LNCAP (cell line): Measurements from ENCODE around the gene ZFP90.

ENCODE experiments used
- TF ChIP-seq, protein P1 (sequence below): fragments of 450-650 bp; IDR thresholded peaks from 2 replicates; pipeline ENCODE4 v1.5.1; 2017; ENCODE audit warnings: mild to moderate bottlenecking

ZFP90 gene

DNA sequence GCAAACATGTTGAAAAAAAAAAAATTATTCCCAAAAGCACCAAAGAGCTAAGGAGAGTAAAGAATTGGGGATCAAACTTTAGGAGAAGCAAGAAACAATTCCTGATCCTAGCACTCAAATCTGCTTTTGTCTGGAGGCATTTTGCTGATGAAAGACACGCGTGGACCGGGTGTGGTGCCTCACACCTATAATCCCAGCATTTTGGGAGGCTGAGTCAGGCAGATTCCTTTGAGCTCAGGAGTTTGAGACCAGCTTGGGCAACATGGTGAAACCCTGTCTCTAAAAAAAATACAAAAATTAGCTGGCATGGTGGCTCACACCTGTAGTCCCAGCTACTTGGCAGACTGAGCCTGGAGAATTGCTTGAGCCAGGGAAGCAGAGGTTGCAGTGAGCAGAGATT, 35.4 kb downstream of the ZFP90 start:
- TF ChIP-seq, protein P1, sequence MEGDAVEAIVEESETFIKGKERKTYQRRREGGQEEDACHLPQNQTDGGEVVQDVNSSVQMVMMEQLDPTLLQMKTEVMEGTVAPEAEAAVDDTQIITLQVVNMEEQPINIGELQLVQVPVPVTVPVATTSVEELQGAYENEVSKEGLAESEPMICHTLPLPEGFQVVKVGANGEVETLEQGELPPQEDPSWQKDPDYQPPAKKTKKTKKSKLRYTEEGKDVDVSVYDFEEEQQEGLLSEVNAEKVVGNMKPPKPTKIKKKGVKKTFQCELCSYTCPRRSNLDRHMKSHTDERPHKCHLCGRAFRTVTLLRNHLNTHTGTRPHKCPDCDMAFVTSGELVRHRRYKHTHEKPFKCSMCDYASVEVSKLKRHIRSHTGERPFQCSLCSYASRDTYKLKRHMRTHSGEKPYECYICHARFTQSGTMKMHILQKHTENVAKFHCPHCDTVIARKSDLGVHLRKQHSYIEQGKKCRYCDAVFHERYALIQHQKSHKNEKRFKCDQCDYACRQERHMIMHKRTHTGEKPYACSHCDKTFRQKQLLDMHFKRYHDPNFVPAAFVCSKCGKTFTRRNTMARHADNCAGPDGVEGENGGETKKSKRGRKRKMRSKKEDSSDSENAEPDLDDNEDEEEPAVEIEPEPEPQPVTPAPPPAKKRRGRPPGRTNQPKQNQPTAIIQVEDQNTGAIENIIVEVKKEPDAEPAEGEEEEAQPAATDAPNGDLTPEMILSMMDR, result no peak

DNA sequence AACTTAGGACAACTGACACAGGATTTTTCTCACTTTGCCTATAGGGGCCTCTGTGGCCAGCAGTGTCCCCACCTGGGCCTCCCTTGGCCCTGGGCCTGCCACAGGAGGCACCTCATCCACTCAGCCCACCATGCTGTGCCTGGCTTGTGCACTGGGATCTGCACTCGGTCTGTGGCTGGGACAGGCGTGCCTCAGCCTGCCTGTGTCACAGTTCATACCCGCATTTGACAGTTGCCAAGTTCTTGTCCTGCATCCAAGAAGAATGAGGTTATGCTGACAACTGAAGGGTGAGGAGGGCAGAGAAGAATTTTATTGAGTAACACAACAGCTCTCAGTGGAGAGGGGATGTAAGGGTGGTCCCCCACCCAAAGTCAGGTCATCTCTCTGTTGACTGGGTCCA, 36.0 kb downstream of the ZFP90 start:
- TF ChIP-seq, protein P1, result no peak

DNA sequence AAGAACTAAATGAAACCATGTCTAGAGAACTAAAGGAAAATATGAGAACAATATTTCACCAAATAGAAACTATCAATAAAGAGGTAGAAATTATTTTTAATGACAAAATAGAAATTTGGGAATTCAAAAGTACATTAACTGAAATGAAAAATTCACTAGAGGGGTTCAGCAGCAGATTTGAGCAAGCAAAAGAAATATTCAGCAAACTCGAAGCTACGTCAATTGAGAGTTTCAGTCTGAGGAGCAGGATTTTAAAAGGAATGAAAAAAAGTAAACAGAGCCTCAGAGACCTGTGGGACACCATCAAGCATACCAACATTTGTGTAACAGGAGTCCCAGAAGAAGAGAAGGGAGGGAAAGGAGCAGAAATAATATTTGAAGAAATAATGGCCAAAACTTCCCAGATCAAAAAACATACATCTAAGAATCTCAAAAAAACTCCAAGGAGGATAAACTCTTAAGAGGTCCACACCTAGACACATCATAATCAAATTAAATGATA, 38.3 kb downstream of the ZFP90 start:
- TF ChIP-seq, protein P1, result no peak

DNA sequence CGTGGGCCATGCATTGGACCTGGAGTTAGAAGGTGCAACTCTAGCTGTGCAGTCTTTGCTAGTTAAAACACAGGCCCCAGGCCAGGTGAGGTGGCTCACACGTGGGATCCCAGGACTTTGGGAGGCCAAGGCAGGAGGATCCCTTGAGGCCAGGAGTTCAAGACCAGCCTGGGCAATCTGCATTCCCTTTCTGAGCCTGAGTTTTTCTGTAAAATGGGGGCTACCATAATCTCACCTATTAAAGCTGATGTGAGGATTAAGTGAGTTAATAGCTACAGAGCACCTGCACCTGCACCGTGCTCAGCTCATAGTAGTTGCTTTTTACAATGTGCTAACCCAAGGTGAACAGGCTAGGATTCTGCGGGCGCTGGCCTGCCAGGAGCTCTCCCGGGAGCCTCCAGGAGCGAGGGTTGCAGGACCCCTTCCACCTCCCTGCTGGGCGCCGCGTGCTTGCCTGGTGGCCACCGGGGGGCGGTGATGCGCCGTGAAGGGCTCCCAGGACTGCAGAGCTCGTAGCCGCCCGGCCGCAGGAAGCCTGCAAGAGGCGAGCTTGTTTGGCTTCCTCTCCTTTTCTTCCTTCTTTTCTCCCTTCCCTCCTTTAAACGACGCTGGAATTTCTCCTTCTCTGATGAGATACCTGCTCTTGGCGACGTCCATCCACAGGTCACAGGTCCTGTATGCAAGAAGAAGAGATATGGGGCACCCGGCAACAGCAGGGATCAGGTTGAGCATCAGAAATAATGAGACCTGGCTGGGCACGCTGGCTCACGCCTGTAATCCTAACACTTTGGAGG, 51.3 kb downstream of the ZFP90 start:
- TF ChIP-seq, protein P1, result peak; percentile 91

DNA sequence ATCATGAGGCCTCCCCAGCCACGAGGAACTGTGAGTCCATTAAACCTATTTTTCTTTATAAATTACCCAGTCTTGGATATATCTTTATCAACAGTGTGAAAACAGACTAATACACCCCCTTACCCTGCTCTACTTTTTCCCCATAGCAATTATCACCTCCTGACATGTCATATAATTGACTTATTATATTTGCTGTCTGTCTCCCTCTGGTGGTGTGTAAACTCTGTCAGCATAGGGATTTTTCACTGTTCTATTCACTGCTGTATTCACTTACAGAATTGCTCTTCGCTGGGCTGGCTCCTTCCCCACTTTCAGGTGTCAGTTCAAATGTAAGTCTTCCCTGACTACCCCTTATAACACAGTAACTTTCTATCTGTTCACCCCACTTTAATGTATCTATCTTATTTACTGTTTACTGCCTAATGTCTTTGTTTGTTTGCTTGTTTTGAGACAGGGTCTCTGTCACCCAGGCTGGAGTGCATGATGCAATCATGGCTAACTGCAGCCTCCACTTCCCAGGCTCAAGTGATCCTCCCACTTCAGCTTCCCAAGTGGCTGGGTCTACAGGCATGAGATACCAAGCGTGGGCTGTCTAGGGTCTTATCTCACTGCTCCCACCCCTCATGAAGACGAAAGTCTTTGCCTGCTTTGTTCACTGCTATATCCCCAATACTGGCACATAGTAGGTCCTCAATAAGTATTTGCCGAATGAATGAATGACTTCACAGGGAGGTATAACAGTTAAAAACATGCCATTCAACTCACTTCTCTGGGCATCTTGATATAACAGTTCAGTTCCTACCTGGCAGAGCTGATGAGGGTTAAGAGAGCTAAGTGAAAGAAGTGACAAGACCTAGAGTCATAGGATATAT, 53.6 kb downstream of the ZFP90 start:
- TF ChIP-seq, protein P1, result peak; percentile 38; the same call in 1 of the 2 replicates

DNA sequence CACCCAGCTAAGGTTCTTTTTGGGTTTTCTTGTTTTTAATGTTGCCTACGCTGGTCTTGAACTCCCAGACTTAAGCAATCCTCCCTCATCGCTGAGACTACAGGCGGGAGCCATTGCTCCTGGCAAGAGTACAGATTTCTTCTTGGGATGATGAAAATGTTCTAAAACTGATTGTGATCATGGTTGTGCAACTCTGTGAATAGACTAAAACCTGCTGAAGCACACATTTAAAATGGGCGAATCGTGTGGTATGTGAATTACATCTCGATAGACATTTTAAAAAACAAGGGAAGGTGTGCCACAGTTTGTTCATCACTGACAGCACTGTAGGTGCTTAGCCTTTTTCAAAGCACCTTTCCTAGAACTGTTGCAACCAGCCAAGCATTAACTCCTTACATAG, 57.2 kb downstream of the ZFP90 start:
- TF ChIP-seq, protein P1, result no peak

DNA sequence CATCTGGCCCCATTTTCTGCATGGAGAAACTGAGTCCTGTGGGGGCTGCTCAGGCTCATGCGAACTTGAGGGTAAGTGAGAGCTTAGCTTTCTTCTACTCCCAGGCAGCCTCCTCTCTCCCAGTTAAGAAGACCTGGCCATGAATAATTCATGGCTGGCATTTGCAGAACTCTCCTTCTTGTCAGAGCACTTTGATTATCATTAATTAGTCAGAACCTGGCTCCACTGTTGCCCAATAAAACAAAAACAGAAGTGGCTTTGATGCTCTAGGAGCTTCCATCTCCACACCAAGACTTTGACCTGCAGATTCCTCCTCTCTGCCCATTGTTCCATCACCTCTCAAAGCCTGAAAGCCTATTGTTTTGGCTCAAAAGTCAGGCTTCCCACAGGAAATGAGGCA, 60.5 kb downstream of the ZFP90 start:
- TF ChIP-seq, protein P1, result no peak
